ENCODE results near the gene UTP4. TPM values are rescaled to one million over a fixed set of nuclear protein-coding genes. Genes with fewer than 3 reads are reported as not detected.

UTP4 gene
- total and polyA plus RNA-seq, 12 donors = 8.8 to 51.2 (median 24.0) TPM

GRCh38 chr16:69166221-69166833 lies 33.9 kb downstream of the UTP4 start:
- intact Hi-C loops (cut with DNase I) = no loop called here
- Histone ChIP-seq H3K4me3 (no peak overlapping the region), H3K27me3 (no peaks in the 10 kb centered on the region), H3K4me1 (replicated peaks in 1 of 2) (peaks cover 0 to 4% of the 10 kb centered on the region in 2 donors), H3K27ac (no peak overlapping the region), H3K36me3 (replicated peaks in 1 of 2) (peaks cover 0 to 54% of the 10 kb centered on the region in 2 donors), H3K9me3 (replicated peaks in 1 of 3) (no peaks in the 10 kb centered on the region)
- 73 to 80% (median 77%) methylated on average over 7 to 8 of the region's 8 CpGs for WGBS, 4 donors
- no peak for DNase-seq
- TF ChIP-seq CTCF (IDR thresholded peaks at IDR 0.05) (no peak), POLR2A (IDR thresholded peaks at IDR 0.05) (no peak)

GRCh38 chr16:69166946-69167930 lies 34.8 kb downstream of the UTP4 start:
- TF ChIP-seq CTCF (IDR thresholded peaks at IDR 0.05) = no peak
- TF ChIP-seq POLR2A (IDR thresholded peaks at IDR 0.05) = no peak
- no peaks in the 10 kb centered on the region for H3K27me3 ChIP-seq
- peaks cover 0 to 52% of the 10 kb centered on the region in 2 donors for H3K36me3 ChIP-seq (replicated peaks in 1 of 2)
- peak in 1 of 7 donors; percentile 5 for DNase-seq
- peaks cover 4 to 7% of the 10 kb centered on the region in 2 donors for H3K4me1 ChIP-seq (replicated peaks in 1 of 2)
- WGBS, 4 donors = 91 to 94% (median 92%) methylated on average over 7 of the region's 7 CpGs
- intact Hi-C loops (cut with DNase I) = no loop called here
- no peak overlapping the region for H3K4me3 ChIP-seq
- H3K9me3 ChIP-seq (replicated peaks in 1 of 3) = no peaks in the 10 kb centered on the region
- H3K27ac ChIP-seq = no peak overlapping the region

GRCh38 chr16:69169051-69169450 lies 36.6 kb downstream of the UTP4 start:
- H3K4me3 ChIP-seq = no peak overlapping the region
- no peaks in the 10 kb centered on the region for H3K27me3 ChIP-seq
- peak in 1 of 7 donors; percentile 11 for DNase-seq
- WGBS, 4 donors = 85 to 98% (median 94%) methylated on average over 4 of the region's 4 CpGs
- no peaks in the 10 kb centered on the region for H3K9me3 ChIP-seq (replicated peaks in 1 of 3)
- intact Hi-C loops (cut with DNase I) = no loop called here
- no peak overlapping the region for H3K27ac ChIP-seq
- peaks cover 11 to 25% of the 10 kb centered on the region in 2 donors for H3K4me1 ChIP-seq (replicated peaks in 1 of 2)
- peaks cover 0 to 45% of the 10 kb centered on the region in 2 donors for H3K36me3 ChIP-seq (replicated peaks in 1 of 2)
- TF ChIP-seq CTCF (IDR thresholded peaks at IDR 0.05) = no peak
- no peak for TF ChIP-seq POLR2A (IDR thresholded peaks at IDR 0.05)

- no peak overlapping the region for H3K27ac ChIP-seq
- intact Hi-C loops (cut with DNase I) = no loop called here
- no peak for TF ChIP-seq POLR2A (IDR thresholded peaks at IDR 0.05)
- no peak for TF ChIP-seq CTCF (IDR thresholded peaks at IDR 0.05)
- H3K27me3 ChIP-seq = no peaks in the 10 kb centered on the region
- H3K4me3 ChIP-seq = no peak overlapping the region
- peaks cover 11 to 28% of the 10 kb centered on the region in 2 donors for H3K4me1 ChIP-seq (replicated peaks in 1 of 2)
- H3K9me3 ChIP-seq (replicated peaks in 1 of 3) = no peaks in the 10 kb centered on the region
- peaks cover 0 to 37% of the 10 kb centered on the region in 2 donors for H3K36me3 ChIP-seq (replicated peaks in 1 of 2)
- DNase-seq = peak in 1 of 7 donors; percentile 25
- 90 to 92% (median 91%) methylated on average over 6 of the region's 6 CpGs for WGBS, 4 donors
Observed at GRCh38 chr16:69169607-69170352, 37.3 kb downstream of the UTP4 start.

Data from adrenal gland (tissue), 12 donors.